ENCODE measurements around the gene NPIPB8.

DNA sequence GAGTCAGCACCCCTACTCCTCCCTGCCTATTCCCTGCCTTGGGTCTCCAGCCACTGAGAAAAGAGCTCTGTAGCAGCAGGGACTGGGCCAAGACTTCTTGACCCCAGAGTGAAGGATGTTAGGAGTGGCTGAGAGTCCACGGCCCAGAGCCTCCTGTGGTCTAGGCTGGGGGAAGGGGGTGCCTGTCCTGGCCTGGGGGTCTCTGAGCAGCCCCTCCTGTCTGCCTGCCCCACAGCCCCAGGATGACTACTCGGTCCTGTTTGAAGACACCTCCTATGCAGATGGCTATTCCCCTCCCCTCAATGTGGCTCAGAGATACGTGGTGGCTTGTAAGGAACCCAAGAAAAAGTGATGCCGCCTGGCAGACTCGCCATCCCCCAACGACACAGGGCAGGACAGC is 46.5 kb upstream of the NPIPB8 start:
- TF ChIP-seq, protein P1, sequence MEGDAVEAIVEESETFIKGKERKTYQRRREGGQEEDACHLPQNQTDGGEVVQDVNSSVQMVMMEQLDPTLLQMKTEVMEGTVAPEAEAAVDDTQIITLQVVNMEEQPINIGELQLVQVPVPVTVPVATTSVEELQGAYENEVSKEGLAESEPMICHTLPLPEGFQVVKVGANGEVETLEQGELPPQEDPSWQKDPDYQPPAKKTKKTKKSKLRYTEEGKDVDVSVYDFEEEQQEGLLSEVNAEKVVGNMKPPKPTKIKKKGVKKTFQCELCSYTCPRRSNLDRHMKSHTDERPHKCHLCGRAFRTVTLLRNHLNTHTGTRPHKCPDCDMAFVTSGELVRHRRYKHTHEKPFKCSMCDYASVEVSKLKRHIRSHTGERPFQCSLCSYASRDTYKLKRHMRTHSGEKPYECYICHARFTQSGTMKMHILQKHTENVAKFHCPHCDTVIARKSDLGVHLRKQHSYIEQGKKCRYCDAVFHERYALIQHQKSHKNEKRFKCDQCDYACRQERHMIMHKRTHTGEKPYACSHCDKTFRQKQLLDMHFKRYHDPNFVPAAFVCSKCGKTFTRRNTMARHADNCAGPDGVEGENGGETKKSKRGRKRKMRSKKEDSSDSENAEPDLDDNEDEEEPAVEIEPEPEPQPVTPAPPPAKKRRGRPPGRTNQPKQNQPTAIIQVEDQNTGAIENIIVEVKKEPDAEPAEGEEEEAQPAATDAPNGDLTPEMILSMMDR (IDR thresholded peaks at IDR 0.05; ENCODE audit: poor library complexity, severe bottlenecking): no peak
- no peak for TF ChIP-seq EP300 (conservative IDR thresholded peaks at IDR 0.05; ENCODE audit: poor library complexity, severe bottlenecking)
- TF ChIP-seq, protein P2, sequence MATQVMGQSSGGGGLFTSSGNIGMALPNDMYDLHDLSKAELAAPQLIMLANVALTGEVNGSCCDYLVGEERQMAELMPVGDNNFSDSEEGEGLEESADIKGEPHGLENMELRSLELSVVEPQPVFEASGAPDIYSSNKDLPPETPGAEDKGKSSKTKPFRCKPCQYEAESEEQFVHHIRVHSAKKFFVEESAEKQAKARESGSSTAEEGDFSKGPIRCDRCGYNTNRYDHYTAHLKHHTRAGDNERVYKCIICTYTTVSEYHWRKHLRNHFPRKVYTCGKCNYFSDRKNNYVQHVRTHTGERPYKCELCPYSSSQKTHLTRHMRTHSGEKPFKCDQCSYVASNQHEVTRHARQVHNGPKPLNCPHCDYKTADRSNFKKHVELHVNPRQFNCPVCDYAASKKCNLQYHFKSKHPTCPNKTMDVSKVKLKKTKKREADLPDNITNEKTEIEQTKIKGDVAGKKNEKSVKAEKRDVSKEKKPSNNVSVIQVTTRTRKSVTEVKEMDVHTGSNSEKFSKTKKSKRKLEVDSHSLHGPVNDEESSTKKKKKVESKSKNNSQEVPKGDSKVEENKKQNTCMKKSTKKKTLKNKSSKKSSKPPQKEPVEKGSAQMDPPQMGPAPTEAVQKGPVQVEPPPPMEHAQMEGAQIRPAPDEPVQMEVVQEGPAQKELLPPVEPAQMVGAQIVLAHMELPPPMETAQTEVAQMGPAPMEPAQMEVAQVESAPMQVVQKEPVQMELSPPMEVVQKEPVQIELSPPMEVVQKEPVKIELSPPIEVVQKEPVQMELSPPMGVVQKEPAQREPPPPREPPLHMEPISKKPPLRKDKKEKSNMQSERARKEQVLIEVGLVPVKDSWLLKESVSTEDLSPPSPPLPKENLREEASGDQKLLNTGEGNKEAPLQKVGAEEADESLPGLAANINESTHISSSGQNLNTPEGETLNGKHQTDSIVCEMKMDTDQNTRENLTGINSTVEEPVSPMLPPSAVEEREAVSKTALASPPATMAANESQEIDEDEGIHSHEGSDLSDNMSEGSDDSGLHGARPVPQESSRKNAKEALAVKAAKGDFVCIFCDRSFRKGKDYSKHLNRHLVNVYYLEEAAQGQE (IDR thresholded peaks at IDR 0.05; ENCODE audit: borderline replicate concordance): no peak
- no peak for TF ChIP-seq EZH2 (IDR thresholded peaks at IDR 0.05; ENCODE audit: borderline replicate concordance, insufficient read depth, low read length, poor library complexity, severe bottlenecking)
- no peak for TF ChIP-seq RAD21 (conservative IDR thresholded peaks at IDR 0.05)
- no peak for TF ChIP-seq SMC3 (conservative IDR thresholded peaks at IDR 0.05; ENCODE audit: poor library complexity)
- no peak for TF ChIP-seq TAF1 (IDR thresholded peaks at IDR 0.05; ENCODE audit: low read depth)
- TF ChIP-seq MXI1 (conservative IDR thresholded peaks at IDR 0.05; ENCODE audit: poor library complexity, severe bottlenecking): no peak
